Gastrocnemius medialis (tissue), 4 donors: Measurements from ENCODE around the gene EML3.

Experiments used
- POLR2A ChIP-seq, 2 donors: fragments of 450-650 bp; IDR thresholded peaks; one replicate each; pipeline ENCODE4 v1.6.1; 2017; ENCODE audit warnings: antibody characterized with exemption in 2 of 2, mild to moderate bottlenecking in 2 of 2, moderate library complexity in 2 of 2
- TF ChIP-seq, protein P1 (sequence below), 5 experiments: fragments of 450-650 bp in 3 of 5; fragments of 200-600 bp in 2 of 5; sonication (generic) in 2 of 5; IDR thresholded peaks in 4 of 5; conservative IDR thresholded peaks in 1 of 5; 1 replicate in 4 of 5; 2 replicates in 1 of 5; pipeline ENCODE4 v1.5.1; 2016 to 2019; ENCODE audit warnings: antibody characterized with exemption in 5 of 5, mild to moderate bottlenecking in 3 of 5, moderate library complexity in 3 of 5

DNA sequence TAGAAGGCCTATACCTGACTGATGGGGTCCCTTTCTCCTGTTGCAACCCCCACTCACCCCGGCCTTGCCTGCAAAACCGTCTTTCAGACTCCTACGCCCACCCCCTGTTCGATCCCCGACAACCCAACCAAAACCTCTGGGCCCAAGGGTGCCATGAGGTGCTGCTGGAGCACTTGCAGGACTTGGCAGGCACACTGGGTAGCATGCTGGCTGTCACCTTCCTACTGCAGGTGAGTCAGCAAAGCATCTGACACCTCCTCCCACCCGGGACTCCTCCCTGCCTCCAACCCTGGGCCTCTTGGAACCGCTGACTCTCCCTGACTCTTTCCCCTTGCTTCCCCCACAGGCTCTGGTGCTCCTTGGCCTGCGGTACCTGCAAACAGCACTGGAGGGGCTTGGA is 1.7 kb upstream of the EML3 start:
- no peak for TF ChIP-seq POLR2A (IDR thresholded peaks at IDR 0.05)
- TF ChIP-seq, protein P1, sequence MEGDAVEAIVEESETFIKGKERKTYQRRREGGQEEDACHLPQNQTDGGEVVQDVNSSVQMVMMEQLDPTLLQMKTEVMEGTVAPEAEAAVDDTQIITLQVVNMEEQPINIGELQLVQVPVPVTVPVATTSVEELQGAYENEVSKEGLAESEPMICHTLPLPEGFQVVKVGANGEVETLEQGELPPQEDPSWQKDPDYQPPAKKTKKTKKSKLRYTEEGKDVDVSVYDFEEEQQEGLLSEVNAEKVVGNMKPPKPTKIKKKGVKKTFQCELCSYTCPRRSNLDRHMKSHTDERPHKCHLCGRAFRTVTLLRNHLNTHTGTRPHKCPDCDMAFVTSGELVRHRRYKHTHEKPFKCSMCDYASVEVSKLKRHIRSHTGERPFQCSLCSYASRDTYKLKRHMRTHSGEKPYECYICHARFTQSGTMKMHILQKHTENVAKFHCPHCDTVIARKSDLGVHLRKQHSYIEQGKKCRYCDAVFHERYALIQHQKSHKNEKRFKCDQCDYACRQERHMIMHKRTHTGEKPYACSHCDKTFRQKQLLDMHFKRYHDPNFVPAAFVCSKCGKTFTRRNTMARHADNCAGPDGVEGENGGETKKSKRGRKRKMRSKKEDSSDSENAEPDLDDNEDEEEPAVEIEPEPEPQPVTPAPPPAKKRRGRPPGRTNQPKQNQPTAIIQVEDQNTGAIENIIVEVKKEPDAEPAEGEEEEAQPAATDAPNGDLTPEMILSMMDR (IDR thresholded peaks at IDR 0.05 in 4 of 5, conservative IDR thresholded peaks at IDR 0.05 in 1 of 5) = no peak
